ENCODE data around the gene SPEM3.

DNA sequence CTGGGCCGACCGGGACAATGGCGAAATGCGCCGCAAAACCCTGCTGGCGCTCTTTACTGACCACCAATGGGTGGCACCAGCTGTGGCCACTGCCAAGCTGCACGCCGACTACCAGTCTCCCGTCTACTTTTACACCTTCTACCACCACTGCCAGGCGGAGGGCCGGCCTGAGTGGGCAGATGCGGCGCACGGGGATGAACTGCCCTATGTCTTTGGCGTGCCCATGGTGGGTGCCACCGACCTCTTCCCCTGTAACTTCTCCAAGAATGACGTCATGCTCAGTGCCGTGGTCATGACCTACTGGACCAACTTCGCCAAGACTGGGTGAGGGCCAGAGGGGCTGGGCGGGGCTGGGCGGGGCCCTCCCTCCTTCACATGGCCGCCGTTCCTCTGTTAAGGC, 12.9 kb upstream of the SPEM3 start:
- no peak for TF ChIP-seq POLR2A (IDR thresholded peaks at IDR 0.05)
- TF ChIP-seq, protein P1, sequence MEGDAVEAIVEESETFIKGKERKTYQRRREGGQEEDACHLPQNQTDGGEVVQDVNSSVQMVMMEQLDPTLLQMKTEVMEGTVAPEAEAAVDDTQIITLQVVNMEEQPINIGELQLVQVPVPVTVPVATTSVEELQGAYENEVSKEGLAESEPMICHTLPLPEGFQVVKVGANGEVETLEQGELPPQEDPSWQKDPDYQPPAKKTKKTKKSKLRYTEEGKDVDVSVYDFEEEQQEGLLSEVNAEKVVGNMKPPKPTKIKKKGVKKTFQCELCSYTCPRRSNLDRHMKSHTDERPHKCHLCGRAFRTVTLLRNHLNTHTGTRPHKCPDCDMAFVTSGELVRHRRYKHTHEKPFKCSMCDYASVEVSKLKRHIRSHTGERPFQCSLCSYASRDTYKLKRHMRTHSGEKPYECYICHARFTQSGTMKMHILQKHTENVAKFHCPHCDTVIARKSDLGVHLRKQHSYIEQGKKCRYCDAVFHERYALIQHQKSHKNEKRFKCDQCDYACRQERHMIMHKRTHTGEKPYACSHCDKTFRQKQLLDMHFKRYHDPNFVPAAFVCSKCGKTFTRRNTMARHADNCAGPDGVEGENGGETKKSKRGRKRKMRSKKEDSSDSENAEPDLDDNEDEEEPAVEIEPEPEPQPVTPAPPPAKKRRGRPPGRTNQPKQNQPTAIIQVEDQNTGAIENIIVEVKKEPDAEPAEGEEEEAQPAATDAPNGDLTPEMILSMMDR (IDR thresholded peaks at IDR 0.05) = no peak
